ENCODE data around the gene EP400. TPM values are rescaled to one million over a fixed set of nuclear protein-coding genes. Genes with fewer than 3 reads are reported as not detected.
A peak's percentile ranks its signal among the peaks of the same experiment; 100 is the strongest.

Gene EP400
- total RNA-seq, 1 experiment from 2014 or later, result 61.7 TPM

- Histone ChIP-seq H3K23ac (ENCODE audit: insufficient read length, low read depth, low read length) (no peak overlapping the region), H3K4ac (ENCODE audit: low read depth, low read length) (no peak overlapping the region), H2BK15ac (ENCODE audit: low read depth, low read length) (no peak overlapping the region), H2BK12ac (ENCODE audit: insufficient read length, low read depth, low read length) (no peak overlapping the region), H3K27me3 (ENCODE audit: insufficient read depth, low read length) (no peaks in the 10 kb centered on the region), H3K18ac (ENCODE audit: insufficient read length, low read depth, low read length) (peak overlapping the region; percentile 53), H4K8ac (replicated peaks; ENCODE audit: insufficient read length, low read depth, low read length) (no peak overlapping the region), H3K79me2 (ENCODE audit: insufficient read depth, low read length) (peaks cover 4% of the 10 kb centered on the region; the same call in 1 of the 2 replicates), H2AFZ (ENCODE audit: low read length) (no peak overlapping the region), H2BK5ac (ENCODE audit: insufficient read length, low read length) (no peak overlapping the region), H4K91ac (ENCODE audit: insufficient read length, low read depth, low read length) (no peak overlapping the region), H3K4me2 (ENCODE audit: insufficient read depth, insufficient read length, low read length) (peak overlapping the region; percentile 42), H2AK5ac (ENCODE audit: insufficient read length, low read length) (no peak overlapping the region), H3K14ac (ENCODE audit: insufficient read depth, low read length) (peak overlapping the region; percentile 49; the same call in 1 of the 2 replicates), H3K9me3 (ENCODE audit: control insufficient read depth, low read depth, low read length) (no peaks in the 10 kb centered on the region), H2BK20ac (ENCODE audit: low read depth, low read length, poor library complexity, severe bottlenecking) (no peak overlapping the region), H3T11ph (ENCODE audit: low read length) (no peak overlapping the region), H3K79me1 (ENCODE audit: insufficient read depth, low read depth, low read length, poor library complexity, severe bottlenecking) (no peaks in the 10 kb centered on the region), H3K4me1 (ENCODE audit: insufficient read depth, low read length) (no peaks in the 10 kb centered on the region), H3K27ac (ENCODE audit: insufficient read length, low read depth, low read length) (no peak overlapping the region), H4K20me1 (ENCODE audit: control insufficient read depth, insufficient read depth, insufficient read length) (no peaks in the 10 kb centered on the region), H4K5ac (ENCODE audit: insufficient read length, low read depth, low read length) (no peak overlapping the region), H3K9ac (ENCODE audit: extremely low read depth, insufficient read length, low read length) (peak overlapping the region; percentile 73), H2BK120ac (ENCODE audit: low read depth, low read length, poor library complexity, severe bottlenecking) (no peak overlapping the region), H3K56ac (ENCODE audit: insufficient read length, low read depth, low read length) (no peak overlapping the region), H3K23me2 (ENCODE audit: insufficient read length, low read depth, low read length, poor library complexity, severe bottlenecking) (peaks cover 11% of the 10 kb centered on the region)
- peak; percentile 81 for DNase-seq
- peaks cover 22 to 31% (median 26%) of the 10 kb centered on the region in 3 experiments for H3K36me3 Mint-ChIP-seq (ENCODE audit: insufficient read depth in 1 of 3, low read depth in 3 of 3)
- H3K4me1 Mint-ChIP-seq, result peaks cover 12% of the 10 kb centered on the region in 2 experiments
- no peak for TF ChIP-seq CTCF (conservative IDR thresholded peaks at IDR 0.05)
- H3K27me3 Mint-ChIP-seq (ENCODE audit: low read depth), result peaks cover 2% of the 10 kb centered on the region
- H3K9me3 Mint-ChIP-seq, result no peaks in the 10 kb centered on the region
- peak overlapping the region; percentile 61 to 96 (median 94); a peak in 4 of 7 replicates for H3K27ac Mint-ChIP-seq
- H3K4me3 Mint-ChIP-seq, result peak overlapping the region; percentile 84 to 86
- no CpG with 5 or more reads among the region's 49 CpGs for WGBS (ENCODE audit: extremely low coverage, insufficient read length, low lambda C conversion rate)
Measured at GRCh38 chr12:132084621-132085290, 135.0 kb downstream of the EP400 start.
